ENCODE measurements around the gene TMED6.

The TMED6 gene

GRCh38 chr16:69350536-69351133 is 951 bp downstream of the TMED6 start:
- no peak for DNase-seq

- DNase-seq: no peak
These were observed 2.0 kb downstream of the TMED6 start for GRCh38 chr16:69349536-69349935.

GRCh38 chr16:69348222-69348621 is 3.4 kb downstream of the TMED6 start:
- DNase-seq: no peak

- DNase-seq: no peak
These were observed 4.9 kb downstream of the TMED6 start for GRCh38 chr16:69346683-69347082.

- no peak for DNase-seq
These were observed 5.7 kb downstream of the TMED6 start for GRCh38 chr16:69345923-69346322.

- DNase-seq: no peak
These were observed 7.4 kb downstream of the TMED6 start for GRCh38 chr16:69344171-69344570.

- DNase-seq: no peak
These were observed 11.4 kb downstream of the TMED6 start for GRCh38 chr16:69340095-69340644.

- peak; percentile 99 for DNase-seq
These were observed 12.1 kb downstream of the TMED6 start, which contains the start of the genes COG8 and NIP7 for GRCh38 chr16:69339289-69340094. COG8 (minus strand) TSS chr16:69339564; CDS start chr16:69339552, 12 bp downstream. NIP7 (plus strand) TSS chr16:69339772; CDS start chr16:69339830, 58 bp downstream.

- no peak for DNase-seq
These were observed 12.9 kb downstream of the TMED6 start for GRCh38 chr16:69338557-69339288.

GRCh38 chr16:69334696-69335095 is 16.9 kb downstream of the TMED6 start:
- no peak for DNase-seq

- DNase-seq: peak; percentile 92
These were observed 21.1 kb downstream of the TMED6 start, which contains the start of gene PDF for GRCh38 chr16:69330286-69331109. PDF (minus strand) TSS chr16:69330588; CDS start chr16:69330570, 18 bp downstream.

- DNase-seq: no peak
These were observed 22.0 kb downstream of the TMED6 start for GRCh38 chr16:69329369-69330285.

GRCh38 chr16:69328854-69329316 is 22.7 kb downstream of the TMED6 start:
- no peak for DNase-seq

GRCh38 chr16:69327585-69328310 is 23.8 kb downstream of the TMED6 start:
- DNase-seq: no peak

- no peak for DNase-seq
These were observed 25.3 kb downstream of the TMED6 start for GRCh38 chr16:69326172-69326873.

- DNase-seq: no peak
These were observed 25.8 kb downstream of the TMED6 start for GRCh38 chr16:69325784-69326171.

GRCh38 chr16:69324585-69325253 is 26.9 kb downstream of the TMED6 start:
- DNase-seq: no peak

GRCh38 chr16:69324013-69324531 is 27.5 kb downstream of the TMED6 start:
- no peak for DNase-seq

- no peak for DNase-seq
These were observed 28.2 kb downstream of the TMED6 start for GRCh38 chr16:69323415-69323814.

Measured in fibroblast of upper back skin (primary cell).